ENCODE measurements around the gene DMP1.
"Not testable (repeated sequence)": the region's sequence is repeated elsewhere in the genome, so short reads cannot be mapped to it uniquely, and the experiment has no call there.

DMP1 gene

DNA sequence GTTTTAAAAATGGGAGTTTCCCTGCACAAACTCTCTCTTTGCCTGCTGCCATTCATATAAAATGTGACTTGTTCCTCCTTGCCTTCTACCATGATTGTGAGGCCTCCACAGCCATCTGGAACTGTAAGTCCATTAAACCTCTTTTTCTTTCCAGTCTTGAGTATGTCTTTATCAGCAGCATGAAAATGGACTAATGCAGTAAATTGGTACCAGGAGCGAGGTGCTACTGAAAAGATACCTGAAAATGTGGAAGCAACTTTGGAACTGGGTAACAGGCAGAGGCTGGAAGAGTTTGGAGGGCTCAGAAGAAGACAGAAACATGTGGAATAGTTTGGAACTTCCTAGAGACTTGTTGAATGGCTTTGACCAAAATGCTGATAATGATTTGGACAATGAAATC is 40.9 kb downstream of the DMP1 start:
- not testable (repeated sequence) for DNase-seq

DNA sequence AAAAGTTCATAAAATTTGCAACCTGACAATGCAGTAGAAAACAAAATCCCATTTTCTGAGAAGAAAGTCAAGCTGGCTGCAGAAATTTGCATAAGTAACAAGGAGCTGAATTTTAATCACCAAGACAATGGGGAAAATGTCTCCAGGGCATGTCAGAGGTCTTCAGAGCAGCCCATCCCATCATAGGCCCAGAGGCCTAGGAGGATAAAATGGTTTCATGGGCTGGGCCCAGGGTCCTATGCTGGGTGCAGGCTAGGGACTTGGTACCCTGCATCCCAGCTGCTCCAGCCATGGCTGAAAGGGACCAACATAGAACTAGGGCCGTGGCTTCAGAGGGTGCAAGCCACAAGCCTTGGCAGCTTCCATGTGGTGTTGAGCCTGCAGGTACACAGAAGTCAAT is 42.0 kb downstream of the DMP1 start:
- DNase-seq, result not testable (repeated sequence)

DNA sequence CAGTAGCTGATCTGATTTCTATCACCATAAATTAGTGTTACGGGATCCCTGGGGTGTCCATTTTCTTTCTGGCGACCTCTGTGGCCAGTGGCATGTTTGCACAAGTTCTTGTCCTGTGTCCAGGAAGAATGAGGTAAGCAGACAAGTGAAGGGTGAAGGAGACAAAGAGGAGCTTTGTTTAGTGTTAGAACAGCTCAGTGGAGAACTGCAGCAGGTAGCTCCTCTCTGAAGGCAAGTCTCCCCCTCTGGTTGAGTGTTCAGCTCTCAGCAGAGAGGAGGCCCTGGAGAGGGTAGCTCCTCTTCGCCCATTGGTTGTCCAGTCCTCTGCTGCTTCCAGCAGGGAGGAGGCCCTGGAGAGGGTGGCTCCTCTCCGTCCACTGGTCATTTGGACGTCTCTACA is 47.2 kb downstream of the DMP1 start:
- no peak for DNase-seq

DNA sequence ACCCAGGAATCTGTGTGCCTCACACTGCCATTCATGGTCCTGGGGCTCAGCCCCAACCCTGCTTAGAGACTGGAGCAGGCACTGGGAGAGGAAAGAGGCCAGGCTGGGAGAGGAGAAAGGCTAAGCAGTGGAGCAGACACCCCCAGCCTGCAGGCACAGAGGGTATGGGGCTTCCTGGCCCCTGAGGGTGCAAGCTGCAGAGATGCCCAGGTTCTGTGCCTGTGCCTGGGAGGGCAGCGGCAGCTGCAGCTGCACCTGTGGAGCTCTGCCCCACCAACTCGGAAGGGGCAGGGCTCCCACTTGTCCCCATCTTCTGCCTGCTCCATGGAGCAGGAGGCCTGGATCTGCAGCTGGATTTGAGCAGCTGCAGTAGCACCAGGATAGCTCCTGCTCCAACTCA is 47.9 kb downstream of the DMP1 start:
- DNase-seq, result no peak

GRCh38 chr4:87698394-87698793 is 48.3 kb downstream of the DMP1 start:
- no peak for DNase-seq

- no peak for DNase-seq
Observed at GRCh38 chr4:87704001-87704400, 53.9 kb downstream of the DMP1 start.

GRCh38 chr4:87707279-87707918 is 57.3 kb downstream of the DMP1 start:
- no peak for DNase-seq
